GM12878 (cell line): ENCODE measurements around the gene NTM. TPM values are rescaled to one million over a fixed set of nuclear protein-coding genes. Genes with fewer than 3 reads are reported as not detected.

Experiments used
- CBFB ChIP-seq: IDR thresholded peaks from 2 replicates; pipeline ENCODE4 v1.6.1; 2016; ENCODE audit warnings: antibody characterized with exemption, low read depth
- GATAD2B ChIP-seq: fragments of 450-650 bp; conservative IDR thresholded peaks from 2 replicates; pipeline ENCODE4 v1.6.1; 2017; ENCODE audit warnings: low read depth, mild to moderate bottlenecking, moderate library complexity
- PAX5 ChIP-seq: IDR thresholded peaks from 2 replicates; pipeline ENCODE4 v1.6.1; 2011; ENCODE audit warnings: low read depth, low read length, borderline replicate concordance
- RELA ChIP-seq: fragments of 450-650 bp; IDR thresholded peaks from 2 replicates; pipeline ENCODE4 v1.8.0; 2014; ENCODE audit warnings: borderline replicate concordance; ENCODE audit not compliant: partially characterized antibody
- REST ChIP-seq: IDR thresholded peaks from 2 replicates; pipeline ENCODE4 v1.6.1; 2012; ENCODE audit warnings: mild to moderate bottlenecking, low read depth, low read length
- polyA plus RNA-seq, 11 experiments: library from polyadenylated mRNA; depleted of rRNA in 4 of 11; unstranded in 6 of 11; stranded (reverse) in 5 of 11; fragments of >200 nt; fragmentation: Nextera tagmentation in 4 of 11; fragmentation: Illumina TruSeq in 1 of 11; extraction: Ambion mirVana in 4 of 11; extraction: Trizol in 1 of 11; gene quantifications; 1 replicate in 1 of 11; 2 replicates in 10 of 11; pipeline versions ENCODE4 v1.2.1 to v1.2.3, GENCODE V29; 2011 to 2016; ENCODE audit warnings: inconsistent platforms in 2 of 11, missing spikeins in 2 of 11, low read depth in 1 of 11
- total RNA-seq, 4 experiments: library from RNA; depleted of rRNA in 3 of 4; stranded (reverse); fragments of >200 nt in 3 of 4; fragmentation: Illumina TruSeq in 1 of 4; extraction: Trizol in 1 of 4; gene quantifications; 2 replicates each; pipeline versions ENCODE4 v1.2.1 to v1.2.3, GENCODE V29; 2013 to 2021
- TF ChIP-seq, protein P1 (sequence below): IDR thresholded peaks from 2 replicates; pipeline ENCODE4 v1.6.1; 2012; ENCODE audit warnings: low read depth, low read length, improper control_type of control experiment
- TF ChIP-seq, protein P2 (sequence below): fragments of 450-650 bp; IDR thresholded peaks from 2 replicates; pipeline ENCODE4 v1.6.1; 2018; ENCODE audit warnings: borderline replicate concordance, mild to moderate bottlenecking; ENCODE audit not compliant: partially characterized antibody
- TF ChIP-seq, protein P3 (sequence below): IDR thresholded peaks from 2 replicates; pipeline ENCODE4 v1.6.1; 2011; ENCODE audit warnings: low read depth, mild to moderate bottlenecking, low read length, moderate library complexity, borderline replicate concordance; ENCODE audit errors: extremely low read depth

NTM gene
- total and polyA plus RNA-seq, 10 of the 15 experiments (the other 5 are each of a cell fraction or from before 2014, with no cell fraction given), result not detected

DNA sequence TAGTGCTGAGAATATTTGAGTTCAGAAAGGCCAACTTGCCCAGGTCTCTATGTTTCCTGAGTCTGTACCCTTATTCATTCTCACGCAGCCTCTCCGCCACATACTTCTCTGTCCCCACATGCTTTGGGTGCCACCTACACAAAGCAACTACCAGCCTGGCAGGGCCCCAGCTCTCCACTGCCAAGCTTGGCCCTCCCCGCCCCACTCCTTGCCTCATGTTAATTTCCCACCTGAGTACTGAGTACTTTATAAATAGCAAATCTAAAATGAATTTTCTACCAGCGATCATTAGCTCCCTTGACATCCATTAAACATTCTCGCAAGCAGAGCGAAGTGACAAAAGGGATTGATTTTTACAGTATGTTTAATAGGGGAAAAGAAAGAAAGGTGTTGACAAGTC is 20.8 kb downstream of the NTM start (continued):
- TF ChIP-seq REST (no peak), GATAD2B (no peak), PAX5 (no peak), CBFB (no peak), RELA (no peak)
- TF ChIP-seq, protein P1, sequence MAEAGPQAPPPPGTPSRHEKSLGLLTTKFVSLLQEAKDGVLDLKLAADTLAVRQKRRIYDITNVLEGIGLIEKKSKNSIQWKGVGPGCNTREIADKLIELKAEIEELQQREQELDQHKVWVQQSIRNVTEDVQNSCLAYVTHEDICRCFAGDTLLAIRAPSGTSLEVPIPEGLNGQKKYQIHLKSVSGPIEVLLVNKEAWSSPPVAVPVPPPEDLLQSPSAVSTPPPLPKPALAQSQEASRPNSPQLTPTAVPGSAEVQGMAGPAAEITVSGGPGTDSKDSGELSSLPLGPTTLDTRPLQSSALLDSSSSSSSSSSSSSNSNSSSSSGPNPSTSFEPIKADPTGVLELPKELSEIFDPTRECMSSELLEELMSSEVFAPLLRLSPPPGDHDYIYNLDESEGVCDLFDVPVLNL, result no peak
- TF ChIP-seq, protein P2, sequence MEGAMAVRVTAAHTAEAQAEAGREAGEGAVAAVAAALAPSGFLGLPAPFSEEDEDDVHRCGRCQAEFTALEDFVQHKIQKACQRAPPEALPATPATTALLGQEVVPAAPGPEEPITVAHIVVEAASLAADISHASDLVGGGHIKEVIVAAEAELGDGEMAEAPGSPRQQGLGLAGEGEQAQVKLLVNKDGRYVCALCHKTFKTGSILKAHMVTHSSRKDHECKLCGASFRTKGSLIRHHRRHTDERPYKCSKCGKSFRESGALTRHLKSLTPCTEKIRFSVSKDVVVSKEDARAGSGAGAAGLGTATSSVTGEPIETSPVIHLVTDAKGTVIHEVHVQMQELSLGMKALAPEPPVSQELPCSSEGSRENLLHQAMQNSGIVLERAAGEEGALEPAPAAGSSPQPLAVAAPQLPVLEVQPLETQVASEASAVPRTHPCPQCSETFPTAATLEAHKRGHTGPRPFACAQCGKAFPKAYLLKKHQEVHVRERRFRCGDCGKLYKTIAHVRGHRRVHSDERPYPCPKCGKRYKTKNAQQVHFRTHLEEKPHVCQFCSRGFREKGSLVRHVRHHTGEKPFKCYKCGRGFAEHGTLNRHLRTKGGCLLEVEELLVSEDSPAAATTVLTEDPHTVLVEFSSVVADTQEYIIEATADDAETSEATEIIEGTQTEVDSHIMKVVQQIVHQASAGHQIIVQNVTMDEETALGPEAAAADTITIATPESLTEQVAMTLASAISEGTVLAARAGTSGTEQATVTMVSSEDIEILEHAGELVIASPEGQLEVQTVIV, result no peak
- TF ChIP-seq, protein P3, sequence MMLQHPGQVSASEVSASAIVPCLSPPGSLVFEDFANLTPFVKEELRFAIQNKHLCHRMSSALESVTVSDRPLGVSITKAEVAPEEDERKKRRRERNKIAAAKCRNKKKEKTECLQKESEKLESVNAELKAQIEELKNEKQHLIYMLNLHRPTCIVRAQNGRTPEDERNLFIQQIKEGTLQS, result no peak
